HG03460 (cell line): ENCODE measurements around the gene ULK3.

Experiments used
- ATAC-seq: cut with Tn5 transposase; IDR thresholded peaks from one replicate; pipeline ENCODE4 v1.9.1; 2021; ENCODE audit not compliant: unreplicated experiment

Gene ULK3

DNA sequence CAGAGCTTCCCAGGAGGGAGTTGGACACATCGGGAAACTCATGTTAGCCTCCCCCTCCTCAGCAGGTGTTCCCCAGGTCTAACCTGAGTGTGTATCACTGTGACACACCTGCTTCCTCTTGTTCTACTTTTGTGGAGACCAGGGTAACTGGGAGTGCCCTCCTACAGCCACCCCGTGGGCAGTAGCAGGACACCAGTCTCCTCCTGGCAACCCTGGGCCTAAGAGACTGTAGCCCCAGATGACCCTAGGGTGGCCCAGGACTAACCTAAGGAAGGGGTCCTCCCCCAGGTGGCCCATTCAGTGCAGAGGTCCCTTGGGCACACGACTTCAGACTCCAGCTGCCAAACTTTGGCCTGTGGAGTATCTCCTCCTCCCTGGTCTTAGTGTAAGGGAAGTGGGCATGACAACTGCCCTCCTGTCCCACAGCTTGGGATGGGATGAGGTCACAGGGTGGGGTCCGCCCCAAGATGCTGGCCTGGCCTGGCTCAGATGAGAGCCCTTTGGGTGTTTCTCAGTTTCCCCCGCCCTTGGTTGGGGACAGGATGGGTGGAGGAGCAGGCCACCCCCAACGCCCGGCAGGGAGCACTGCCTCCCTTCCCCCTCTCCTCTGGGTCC, 56.3 kb downstream of the ULK3 start:
- no peak for ATAC-seq
